GM19035 (cell line): ENCODE data around the gene PARP15.
"Not testable (repeated sequence)": the region's sequence is repeated elsewhere in the genome, so short reads cannot be mapped to it uniquely, and the experiment has no call there.

Experiments used
- ATAC-seq: cut with Tn5 transposase; IDR thresholded peaks from one replicate; pipeline ENCODE4 v1.9.1; 2021; ENCODE audit not compliant: unreplicated experiment

The PARP15 gene

DNA sequence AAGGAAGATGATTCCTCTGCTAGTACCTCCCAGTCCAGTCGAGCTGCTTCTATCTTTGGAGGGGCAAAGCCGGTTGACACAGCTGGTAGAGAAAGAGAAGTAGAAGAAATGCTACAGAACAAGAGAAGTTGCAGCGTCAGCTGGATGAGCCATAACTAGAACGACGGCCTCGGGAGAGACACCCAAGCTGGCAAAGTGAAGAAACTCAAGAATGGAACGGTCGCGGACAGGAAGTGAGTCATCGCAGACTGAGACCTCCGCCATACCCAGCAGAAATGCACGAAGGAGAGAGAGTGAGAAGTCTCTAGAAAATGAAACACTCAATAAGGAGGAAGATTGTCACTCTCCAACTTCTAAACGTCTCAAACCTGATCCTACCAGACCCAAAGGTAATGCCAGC lies 84.2 kb downstream of the PARP15 start:
- peak; percentile 75 for ATAC-seq

DNA sequence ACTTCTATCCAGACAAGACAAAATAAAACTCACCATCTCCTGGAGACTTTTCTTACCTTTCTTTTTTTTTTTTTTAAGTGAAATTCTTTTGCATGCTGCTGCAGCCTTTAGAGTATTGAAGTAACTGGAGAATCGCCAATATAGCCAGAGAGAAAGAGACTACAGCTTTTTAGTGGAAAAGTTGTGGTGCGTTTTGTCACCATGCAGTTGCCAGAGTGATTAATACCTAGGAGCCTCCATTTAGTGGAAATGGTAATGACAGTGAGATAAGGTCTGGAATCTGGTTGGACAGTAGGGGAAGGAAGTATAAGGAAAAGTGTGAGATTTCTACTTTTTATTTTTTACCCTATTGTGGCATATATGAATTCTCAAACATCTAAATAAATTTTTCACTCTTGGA lies 85.1 kb downstream of the PARP15 start:
- no peak for ATAC-seq

DNA sequence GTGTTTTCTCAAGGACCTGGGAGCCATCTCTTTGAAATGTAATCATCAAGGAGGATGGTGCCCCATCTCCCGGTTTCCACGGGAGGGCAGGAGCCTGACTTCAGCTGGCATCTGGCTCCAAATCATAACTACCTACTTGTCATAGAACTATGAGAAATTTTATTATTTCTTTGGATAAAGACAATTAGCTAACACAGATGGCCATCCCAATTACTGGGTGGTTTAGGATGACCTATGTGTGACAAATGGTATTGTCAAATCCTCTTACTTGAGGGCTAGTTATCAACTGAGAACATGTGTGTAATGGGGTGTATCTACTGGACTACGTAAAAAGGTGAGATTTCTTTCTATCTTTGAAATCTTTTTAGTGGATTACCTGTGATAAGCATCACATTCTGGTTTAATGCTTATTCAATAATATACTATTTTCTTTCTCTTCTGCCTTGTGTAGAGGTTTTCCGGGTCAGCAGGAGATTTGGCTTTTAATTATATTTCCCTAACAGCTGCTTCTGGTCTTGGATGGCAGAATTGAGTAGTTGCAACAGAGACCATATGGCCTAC lies 87.9 kb downstream of the PARP15 start:
- ATAC-seq: no peak

DNA sequence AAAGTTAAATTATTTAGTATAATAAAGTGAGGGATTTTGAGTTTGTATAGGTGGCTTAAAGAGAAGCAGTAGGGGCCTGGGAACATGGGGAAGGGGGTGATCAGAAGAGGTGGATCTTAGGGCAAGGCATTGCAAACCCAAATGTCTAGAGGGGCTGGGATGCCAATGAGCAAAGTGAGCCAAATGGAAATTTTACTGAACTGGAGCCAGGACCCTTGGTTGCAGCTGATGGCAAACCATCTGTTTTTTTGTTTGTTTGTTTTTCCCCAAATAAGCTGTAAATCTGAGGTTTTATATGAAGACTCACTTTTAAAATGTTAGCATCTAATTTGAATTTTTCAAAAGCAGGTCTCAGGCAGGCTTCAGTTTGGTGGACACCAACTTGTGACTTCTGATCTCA lies 88.4 kb downstream of the PARP15 start:
- no peak for ATAC-seq

DNA sequence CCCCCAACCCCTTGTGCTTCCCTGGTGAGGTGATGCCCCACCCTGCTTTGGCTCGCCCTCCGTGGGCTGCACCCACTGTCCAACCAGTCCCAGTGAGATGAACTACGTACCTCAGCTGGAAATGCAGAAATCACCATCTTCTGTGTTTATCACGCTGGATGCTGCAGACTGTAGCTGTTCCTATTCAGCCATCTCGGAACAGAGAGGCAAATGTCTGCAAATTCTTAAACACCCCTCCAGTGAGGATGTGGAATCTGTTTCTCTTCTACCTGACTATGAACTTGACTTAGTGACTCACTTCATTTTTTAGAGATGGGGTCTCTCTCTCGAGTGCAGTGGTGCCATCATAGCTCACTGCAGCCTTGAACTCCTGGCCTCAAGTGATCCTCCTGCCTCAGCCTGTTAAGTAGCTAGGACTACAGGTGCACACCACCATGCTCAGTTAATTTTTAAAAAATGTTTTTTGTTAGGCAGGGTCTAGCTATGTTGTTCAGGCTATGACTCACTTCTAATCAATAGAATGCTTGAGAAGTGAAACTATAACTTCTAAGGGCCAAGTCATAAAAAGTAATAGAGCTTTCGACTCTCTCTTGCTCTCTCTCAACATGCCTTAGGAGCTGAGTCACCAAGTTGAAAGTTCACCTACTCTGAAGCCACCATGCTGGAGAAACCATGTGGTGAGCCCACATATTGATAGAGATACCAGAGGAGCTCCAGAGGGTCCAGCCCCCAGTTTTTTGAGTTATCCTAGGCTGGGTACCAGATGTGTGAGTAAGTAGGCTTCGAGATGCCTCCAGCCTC lies 91.7 kb downstream of the PARP15 start:
- no peak for ATAC-seq

DNA sequence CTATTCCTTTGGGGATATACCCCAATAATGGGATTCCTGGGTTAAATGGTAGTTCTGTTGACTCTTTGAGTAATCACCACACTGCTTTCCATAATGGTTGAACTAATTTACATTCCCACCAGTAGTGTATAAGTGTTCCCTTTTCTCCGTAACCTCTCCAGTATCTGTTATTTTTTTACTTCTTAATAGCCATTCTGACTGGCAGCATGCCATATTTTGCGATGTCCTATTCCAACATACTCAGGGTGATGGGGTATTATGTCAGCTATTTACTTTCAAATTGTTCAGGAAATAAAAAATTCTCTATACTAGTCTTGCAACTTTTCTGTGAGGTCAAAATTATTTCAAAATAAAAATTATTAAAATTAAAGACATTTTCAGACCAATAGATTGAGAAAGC lies 94.1 kb downstream of the PARP15 start:
- ATAC-seq: no peak

DNA sequence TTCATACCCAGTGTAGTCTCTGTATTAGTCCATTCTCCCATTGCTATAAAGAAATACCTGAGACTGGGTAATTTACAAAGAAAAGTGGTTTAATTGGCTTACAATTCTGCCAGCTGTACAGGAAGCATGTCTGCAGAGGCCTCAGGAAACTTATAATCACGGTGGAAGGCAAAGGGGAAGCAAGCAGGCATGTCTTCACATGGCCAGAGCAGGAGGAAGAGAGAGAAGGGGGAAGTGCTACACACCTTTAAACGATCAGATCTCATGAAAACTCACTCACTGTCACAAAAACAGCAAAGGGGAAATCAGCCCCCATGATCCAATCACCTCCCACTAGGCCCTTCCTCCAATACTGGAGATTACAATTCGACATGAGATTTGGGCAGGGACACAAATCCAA lies 96.9 kb downstream of the PARP15 start:
- no peak for ATAC-seq

DNA sequence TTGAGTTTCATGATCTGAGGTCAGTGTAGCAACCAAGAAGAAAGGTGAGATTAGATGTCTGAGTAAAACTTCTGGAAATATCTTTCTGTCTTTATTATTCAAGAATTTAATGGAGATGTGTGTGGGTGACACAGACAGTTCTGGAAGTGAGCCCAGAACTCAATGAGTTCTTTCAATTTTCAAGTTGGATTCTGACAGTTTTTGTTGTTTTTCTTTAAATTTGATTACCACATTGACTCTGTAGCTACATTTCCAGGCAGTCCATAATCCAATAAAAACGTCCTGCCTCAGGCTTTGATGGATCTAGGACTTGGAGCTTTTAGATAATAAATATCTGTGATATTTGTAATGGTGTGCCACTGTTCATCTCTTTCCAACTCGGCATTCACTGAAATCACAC lies 99.3 kb downstream of the PARP15 start:
- no peak for ATAC-seq

DNA sequence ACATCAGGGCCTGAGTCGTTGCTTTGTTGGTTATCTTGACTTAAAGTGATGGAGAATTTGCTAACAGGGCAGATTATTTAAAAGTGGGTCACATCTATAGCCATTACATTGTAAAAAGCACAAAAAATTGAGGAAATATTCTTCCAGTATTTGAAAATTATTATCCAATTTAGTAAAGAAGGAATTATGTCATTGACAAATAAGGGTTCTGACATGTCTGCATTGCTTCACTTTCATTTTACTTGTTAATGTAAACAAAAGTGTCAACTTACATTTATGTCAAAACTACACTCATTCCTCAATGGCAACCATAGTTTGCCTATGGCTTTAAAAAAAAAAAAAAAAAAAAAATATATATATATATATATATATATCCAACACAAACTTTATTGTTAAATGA lies 99.8 kb downstream of the PARP15 start:
- ATAC-seq: no peak

DNA sequence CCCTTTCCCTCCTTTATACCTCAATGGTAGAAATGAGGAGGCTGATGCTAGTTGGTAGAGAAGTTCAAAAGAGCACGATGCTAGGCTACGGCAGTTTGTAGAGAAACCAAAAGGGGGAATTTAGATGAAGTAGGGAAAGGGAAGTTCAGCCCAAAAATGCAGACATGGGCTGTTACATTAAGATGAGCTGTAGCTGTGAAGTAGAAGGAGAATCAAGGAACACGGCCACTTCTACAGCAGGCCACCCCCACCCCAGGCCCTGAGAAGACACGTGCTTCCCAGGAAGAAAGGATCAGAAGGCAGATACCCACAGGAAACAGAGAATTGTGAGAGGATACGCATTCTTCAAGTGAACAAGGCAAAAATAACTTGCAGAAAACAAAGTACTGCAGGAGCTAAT lies 101.1 kb downstream of the PARP15 start:
- no peak for ATAC-seq

DNA sequence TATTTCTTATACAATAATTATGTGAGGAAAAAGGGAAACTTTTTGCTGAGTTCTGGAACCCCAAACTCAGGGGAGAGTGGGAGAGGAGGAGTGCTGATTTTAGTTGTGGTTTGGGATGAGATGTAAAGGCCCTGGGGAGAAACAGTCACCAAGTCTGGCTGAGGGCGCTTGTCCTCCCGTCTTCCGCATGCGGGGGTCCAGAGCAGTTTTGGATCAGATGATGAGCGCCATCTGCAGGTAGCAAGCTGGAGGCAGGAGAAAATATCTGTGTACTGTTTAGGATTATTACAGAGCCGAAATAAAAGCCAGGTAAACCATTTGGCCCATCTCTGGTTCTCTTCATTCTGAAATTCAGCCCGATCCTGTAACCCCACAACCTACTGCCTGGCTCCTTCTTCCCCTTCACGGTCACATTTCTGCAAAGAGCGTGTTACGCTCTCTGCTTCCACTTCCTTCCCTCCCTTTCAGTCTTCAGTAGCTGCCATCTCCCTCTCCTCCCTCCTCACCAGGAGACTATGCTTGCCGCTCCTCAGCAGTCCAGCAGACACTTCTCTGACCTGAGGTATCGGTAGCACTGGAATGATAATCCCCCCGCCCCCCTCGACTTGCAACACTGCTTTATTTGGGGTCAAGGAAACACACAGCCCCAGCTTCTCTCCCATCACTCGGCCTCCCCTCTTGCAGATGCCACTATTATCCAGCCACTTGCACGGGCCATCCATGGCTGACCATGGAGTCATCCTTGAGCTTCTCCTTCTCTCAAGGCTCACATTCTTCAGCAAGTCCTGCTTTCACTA lies 101.8 kb downstream of the PARP15 start:
- peak; percentile 46 for ATAC-seq

DNA sequence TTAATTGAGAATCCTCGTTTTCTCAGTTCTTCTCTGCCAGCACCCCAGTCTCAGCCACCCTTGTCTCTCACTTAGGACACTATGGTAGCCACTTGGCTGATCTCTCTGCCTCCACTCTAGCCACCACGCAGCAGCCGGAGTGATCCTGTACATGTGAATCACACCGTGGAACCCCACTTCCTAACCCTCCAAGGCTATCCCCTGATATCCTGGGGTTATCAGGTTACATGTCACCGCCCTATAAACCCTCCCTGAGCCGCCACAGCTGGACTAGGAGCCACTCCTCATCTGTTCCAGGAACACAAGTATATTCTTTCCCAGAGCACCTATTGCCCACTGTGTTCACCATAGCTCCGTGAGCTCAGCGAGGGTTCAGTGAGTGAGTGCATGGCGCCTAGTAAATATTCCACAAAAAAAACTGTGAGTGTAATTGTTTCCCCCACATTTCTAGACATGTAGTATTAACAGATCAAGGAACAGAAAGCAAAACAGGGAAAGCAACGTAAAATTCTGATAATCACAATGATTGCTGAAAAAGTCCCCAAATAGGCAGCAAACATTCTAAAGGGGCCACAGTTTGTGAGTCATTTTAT lies 102.5 kb downstream of the PARP15 start:
- ATAC-seq: peak; percentile 17

DNA sequence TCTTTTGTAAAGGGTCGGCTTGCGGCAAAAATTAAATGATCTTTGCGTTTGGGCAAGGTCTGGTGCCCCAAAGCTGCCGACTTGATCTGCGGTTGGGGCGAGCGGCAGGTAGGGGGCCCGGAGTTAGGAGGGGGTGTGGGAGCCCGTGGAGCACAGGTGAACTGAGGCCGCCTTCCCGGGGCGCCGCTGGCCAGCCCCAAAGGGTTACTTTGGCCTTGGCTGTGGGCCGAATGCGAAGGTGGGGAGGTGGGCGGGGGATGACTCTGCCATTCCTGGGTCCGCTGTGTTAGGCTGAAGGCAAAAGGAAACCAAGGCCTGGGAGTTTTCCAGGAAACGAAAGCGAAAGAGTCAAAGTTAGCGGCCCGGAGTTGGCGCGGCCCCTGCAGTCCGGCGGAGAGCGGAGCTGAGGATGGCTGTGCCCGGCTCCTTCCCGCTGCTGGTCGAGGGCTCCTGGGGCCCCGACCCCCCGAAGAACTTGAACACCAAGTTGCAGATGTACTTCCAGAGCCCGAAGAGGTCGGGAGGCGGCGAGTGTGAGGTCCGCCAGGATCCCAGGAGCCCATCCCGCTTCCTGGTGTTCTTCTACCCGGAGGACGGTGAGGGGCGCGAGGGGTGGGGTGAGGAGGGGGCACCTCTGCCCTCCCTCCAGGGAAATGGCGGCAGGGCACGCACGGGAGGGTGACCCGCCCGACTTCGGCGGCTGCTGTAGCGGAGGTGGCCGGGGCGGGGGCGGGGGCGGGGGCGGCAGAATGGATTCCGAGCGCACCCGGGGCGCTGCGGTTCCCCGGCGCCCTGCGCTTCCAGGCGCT lies 103.2 kb downstream of the PARP15 start, which contains the start of gene PARP14:
PARP14 (plus strand) TSS at position 365 of the 809 bp plus-strand sequence; CDS start at position 410, 45 bp downstream.
- peak; percentile 44 for ATAC-seq

DNA sequence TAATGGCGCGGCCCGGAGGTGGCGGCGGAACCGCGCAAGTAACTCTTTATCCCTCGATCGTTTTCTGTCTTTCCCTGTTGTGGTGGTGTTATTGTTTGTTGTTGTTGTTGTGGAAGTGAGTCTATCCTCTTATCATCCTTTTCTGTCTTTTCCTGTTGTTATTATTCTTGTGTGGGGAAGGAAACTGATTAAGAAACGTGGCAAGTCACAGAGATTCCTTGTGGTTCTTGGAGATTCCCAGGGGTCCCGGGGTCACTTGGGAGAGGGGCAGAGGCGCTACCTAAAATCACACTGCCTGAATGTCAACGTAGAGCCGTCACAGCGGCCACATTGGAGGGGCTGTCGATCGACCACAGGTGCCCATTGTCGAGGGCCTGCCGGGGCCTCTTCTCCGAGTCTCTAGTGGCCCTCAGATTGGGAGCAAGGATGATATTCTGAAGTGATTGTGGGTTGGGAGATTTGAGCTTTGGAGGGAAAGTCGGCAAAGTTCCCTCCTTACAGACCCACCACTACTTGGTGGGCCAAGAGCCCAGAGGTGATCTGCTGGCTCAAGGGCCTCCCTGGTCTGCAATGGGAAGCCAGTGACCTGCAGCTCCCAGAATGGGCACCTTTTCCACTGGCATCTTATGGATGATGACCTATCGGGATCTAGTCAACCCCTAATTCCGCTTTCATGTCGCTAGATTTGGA lies 104.0 kb downstream of the PARP15 start:
- no peak for ATAC-seq

DNA sequence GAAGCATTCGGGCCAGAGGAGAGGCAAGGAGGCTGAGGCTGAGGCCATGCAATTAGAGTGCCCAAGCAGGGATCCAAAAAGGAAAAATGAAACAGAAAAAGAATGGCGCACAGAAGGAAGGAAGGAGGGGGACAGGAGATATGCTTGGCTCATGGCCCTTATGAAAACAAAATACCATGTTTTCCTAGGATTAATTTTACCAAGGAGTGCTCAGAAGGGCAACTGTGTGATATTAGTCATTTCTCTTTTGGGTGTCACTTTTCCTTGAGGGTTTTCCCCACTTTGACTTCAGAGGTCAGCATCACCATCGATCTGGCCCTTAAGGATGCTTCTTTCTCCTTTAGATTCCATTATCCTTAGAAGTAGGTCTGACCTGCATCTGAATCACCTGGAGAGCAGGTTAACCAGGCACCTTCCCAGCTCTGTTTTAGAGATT lies 104.5 kb downstream of the PARP15 start:
- ATAC-seq: no peak

DNA sequence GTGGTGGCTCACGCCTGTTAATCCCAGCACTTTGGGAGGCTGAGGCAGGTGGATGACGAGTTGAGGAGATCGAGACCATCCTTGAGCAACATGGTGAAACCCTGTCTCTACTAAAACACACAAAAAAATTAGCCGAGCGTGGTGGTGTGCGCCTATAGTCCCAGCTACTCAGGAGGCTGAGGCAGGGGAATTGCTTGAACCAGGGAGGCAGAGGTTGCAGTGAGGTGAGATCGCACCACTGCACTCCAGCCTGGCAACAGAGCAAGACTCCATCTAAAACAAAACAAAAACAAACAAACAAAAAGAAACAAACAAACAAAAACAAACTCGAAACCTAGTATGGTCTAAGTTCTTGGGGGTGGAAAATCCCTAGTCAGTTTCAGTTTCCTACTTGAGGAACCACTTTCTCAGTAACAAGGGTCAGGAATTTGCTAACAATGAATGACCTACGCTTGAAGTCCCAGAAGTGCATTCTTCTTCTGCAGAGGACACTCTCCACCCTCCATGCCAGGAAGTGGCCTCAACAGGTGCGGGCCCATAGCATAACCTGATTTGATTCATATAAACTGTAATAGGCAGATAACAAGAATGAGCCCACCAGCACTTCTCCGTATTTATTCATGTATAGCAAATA lies 105.4 kb downstream of the PARP15 start:
- not testable (repeated sequence) for ATAC-seq

DNA sequence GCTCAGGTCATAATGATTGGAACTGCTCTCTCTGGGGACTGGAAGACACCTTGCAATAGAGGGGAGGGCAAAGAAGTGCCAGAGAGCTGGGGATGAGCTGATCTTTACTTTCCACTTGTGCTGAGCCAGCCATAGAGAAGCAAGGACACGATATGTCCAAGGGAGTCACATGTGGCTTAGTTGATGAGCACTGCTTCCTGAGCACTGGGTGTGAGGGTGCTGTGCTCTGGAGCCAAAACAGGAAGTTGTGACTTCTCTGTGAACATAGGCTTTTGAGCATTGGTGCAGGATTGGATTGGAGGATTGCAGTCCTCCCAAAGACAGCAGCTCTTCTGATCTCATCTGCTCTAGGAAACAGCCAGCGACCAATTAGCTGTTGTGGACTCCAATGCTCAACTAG lies 109.8 kb downstream of the PARP15 start:
- no peak for ATAC-seq
